GM18520 (cell line): Measurements from ENCODE around the gene SULT1A2.
"Not testable (repeated sequence)": the region's sequence is repeated elsewhere in the genome, so short reads cannot be mapped to it uniquely, and the experiment has no call there.

Experiments
- ATAC-seq: cut with Tn5 transposase; IDR thresholded peaks from one replicate; pipeline ENCODE4 v1.9.1; 2021; ENCODE audit not compliant: unreplicated experiment

Gene SULT1A2

DNA sequence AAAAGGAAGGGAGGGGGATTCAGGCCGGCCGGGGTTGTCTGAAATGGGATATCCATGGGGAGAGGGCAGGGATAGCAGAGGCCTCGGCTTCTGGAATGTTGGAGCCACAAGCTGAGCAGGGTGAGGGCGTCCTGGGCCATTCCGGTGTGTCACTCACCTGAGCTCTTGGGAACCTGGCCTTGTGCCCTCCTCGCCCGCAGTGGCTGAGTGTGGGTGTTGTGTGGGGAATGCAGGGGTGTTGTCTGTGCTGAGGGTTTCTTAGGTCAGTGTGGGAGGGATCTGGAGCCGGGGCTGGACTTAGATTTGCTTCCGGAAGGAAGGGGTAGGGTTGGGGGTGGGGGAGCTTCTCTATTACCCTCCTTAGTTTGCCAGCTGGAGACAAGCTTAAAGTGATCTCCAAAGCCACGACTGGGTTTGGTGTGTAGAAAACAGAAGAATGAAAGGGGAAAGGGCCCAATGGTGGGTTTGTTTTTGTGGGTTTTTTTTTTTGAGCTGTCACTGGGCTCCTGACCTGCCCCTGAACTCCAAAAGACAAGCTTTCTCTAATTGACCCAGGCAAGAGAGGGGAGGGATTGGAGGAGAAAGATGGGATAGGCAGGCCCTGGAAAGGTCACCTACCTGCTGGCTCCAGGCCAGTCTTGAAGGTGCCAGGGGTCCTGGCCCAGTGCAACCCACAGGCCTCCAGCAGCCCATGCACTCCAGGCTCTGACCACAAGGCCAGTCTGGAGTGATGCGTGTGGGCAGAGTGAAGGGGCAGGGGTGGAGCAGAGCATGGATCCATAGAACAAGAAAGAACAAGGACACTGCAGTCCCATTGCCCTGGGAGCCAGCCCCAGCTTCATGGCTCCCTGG is at the start of gene SULT1A2:
Gene SULT1A2, minus strand, starts transcription at position 211 of the 852 bp plus-strand sequence. CDS start 1,120 bp downstream, outside the sequence.
- no peak for ATAC-seq

DNA sequence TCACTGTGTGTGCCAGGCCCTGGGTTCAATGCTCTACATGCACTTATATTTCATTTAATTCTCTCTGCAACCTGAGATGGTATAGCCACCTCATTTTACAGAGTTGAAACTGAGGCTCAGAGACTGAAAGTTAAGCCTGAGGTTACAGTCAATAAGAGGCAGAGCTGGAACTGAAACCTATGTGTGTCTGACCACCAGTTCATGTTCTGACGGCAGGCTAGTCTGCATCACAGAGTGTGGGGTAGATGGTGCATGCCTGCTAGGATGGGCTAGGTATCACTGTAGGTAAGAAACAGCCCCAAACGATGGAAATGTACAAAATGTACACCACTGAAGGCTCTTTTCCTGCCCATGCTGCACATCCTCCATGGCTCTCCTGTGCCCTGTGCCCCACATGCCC is 43.1 kb upstream of the SULT1A2 start:
- not testable (repeated sequence) for ATAC-seq

DNA sequence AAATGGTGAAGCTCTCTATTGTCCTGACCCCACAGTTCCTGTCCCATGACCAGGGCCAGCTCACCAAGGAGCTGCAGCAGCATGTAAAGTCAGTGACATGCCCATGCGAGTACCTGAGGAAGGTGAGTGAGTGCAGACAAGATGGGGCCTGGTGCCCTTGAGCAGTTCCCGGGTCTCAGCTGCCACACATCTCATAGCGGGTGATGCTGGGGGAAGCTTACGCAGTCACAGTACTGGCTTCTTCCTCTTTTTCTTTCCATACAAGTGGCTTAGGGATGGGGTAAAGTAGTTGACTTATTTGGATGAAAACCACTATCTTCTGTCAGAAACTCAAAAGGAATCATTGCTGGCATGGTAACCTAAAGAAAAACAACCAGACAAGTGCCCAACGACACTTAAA is 41.5 kb upstream of the SULT1A2 start:
- not testable (repeated sequence) for ATAC-seq

DNA sequence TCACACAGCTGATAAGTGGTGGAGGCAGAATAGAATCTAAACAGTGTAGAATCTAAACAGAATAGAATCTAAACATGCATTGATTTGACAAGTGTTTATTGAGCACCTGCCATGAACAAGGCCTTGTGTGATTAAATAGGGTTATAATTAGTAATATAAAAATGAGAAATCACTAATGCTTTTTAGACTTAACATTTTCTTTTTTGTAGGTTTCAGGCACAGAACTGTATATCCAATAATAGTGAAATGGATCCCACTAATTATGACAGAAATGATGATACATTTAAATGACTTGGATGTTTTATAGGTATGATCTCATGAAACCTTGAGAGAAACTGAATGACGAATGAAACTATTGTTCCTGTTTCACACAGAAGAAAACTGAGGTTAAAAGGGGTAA is 40.9 kb upstream of the SULT1A2 start, which contains the start of gene NPIPB8:
Gene NPIPB8, plus strand, starts transcription at position 301 of the 400 bp plus-strand sequence. CDS start 296 bp downstream, outside the sequence.
- not testable (repeated sequence) for ATAC-seq

DNA sequence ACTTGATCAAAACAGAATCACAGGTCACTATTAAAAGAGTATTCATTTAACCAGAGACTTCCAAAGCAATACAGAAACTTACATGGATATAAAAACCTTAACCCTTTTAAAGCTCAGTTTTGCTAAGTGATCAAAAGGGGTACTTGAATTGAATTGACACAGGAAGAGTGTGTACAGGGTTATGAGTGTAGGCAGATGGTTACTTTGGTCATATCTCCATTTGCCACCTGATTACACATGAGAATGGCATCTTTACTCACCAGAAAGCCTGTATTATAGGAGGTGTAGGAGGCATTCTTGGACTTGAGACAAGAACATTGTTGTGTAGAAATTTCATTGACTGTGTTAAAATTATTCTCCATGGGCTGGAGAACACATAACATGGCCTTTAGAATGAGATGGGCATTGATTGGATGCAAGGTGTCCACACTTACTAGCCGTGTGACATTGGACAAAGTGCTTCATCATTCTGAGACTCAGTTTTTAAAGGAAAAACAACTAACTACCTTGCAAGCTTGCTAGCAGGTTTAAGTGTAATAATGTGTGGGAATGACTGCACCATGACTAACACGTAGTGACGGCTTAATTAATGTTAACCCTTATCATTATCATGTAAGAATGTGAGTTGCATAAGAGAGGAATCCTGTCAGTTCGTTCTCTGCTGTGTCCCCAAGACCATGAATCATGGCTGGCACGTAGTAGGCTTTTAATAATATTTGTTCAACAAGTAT is 39.4 kb upstream of the SULT1A2 start:
- not testable (repeated sequence) for ATAC-seq

GRCh38 chr16:28630905-28631304 is 34.1 kb upstream of the SULT1A2 start:
- not testable (repeated sequence) for ATAC-seq

DNA sequence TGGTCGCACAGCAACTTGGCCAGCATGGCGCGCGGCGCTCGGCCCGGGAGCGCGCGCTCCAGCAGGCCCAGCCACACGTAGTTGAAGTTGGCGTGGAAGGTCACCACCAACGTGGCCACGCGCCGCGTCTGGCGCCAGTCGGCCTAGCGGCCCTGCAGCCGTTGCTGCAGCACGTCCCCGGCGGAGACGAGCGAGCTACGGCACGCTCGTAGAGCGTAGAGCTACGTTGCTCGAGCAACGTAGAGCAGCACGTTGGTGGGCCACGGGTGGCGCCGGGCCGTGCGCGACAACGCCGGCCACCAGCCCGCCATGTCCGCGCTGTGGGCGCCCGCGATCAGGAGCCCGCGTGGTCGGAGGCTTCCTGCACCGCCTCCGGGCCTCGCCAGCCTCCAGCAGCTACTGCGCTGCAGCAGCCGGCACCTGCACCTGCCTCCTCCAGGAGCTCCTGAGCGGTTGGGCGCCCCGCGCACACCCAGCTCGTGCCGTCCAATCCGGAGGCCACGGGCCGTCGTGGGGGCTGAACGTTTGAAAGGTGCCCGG is 26.4 kb upstream of the SULT1A2 start:
- ATAC-seq: no peak

DNA sequence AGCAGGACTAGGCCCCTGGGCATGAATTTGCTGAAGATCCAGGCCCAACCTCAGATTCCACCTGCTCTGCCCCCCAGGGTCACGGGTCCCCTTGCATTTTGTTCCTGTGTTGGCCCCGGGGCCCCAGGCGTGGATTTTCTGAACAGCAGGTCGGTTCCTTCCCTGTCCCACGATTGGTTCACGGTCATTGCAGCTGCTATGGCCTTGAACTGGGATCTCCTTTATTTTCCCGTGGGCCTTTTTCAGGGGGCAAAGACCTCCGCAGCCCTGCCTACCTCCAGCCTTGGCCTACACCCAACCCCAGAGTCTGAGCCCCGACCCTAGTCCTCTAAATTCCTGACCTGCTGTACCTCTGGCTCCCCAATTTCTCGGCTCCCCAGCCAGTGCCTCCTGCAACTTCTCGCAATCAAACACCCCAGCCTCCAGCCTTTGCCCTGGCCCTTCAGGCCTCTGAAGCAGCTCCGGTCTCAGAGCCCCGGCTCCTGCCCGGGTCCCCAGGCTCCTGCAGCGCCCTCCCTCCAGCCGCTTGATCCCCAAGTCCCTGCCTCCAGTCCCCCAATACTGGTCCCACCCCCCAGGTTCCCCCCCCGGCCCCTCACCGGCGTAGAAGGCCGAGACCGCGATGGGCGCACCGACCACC is 25.8 kb upstream of the SULT1A2 start:
- not testable (repeated sequence) for ATAC-seq

DNA sequence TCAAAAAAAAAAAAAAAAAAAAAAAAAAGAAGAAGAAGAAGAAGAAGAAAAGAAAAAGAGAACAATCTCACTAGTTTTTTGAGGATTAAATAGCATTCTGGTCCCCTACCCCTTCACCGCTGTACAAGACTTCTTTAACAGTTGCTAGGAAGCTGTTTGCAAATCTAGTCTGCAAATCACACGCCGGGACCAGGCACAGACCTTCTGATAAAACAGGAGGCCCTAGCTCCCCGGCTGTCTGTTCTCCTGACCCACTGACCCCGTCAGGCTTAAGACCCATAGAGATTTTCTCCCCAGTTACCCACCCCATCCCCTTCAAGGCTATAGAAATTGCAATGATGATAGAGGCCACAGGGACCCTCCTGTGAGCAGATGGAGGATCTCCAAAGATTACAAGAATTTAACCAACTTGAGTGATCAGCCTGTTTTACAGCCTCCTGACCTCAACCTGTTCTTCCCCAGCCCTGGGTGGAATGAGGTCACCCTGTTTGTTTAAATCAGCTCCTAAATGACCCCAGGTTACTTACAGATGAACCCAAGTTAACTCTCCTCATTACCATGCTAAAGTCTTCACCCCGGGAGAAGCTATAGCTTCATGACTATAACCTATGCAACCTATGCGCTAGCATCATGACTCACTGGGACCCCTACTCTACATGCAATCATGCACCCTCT is 24.8 kb upstream of the SULT1A2 start:
- no peak for ATAC-seq

DNA sequence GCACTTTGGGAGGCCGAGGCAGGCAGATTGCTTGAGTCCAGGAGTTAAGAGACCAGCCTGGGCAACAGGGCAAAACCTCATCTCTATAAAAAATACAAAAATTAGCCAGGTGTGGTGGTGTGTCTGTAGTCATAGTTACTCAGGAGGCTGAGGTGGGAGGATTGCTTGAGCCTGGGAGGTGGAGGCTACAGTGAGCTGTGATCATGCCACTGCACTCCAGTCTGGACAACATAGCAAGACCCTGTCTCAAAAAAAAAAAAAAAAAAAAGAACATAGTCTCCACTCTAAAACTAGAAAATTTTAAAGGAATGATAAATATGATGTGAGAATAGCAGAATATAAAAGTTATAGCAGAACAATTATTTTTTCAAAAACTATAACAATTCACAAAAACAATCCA is 23.5 kb upstream of the SULT1A2 start:
- ATAC-seq: not testable (repeated sequence)

DNA sequence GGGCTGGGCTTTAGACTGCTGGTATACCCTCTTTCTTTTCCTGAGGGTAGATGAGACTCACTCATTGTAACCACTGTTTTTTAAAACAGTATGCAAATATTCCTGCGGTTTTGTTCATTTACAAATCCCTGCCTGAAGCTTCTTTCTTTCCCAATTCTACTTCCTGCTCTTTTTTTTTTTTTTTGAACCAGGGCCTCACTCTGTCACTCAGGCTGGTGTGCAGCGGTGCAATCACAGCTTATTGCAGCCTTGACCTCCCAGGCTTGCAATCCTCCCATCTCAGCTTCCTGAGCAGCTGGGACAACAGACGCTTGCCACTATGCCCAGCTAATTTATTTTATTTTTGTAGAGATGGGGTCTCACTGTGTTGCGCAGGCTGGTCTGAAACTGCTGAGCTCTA is 21.0 kb upstream of the SULT1A2 start:
- ATAC-seq: no peak

GRCh38 chr16:28616636-28617035 is 19.8 kb upstream of the SULT1A2 start:
- no peak for ATAC-seq

- ATAC-seq: not testable (repeated sequence)
These were observed 19.4 kb upstream of the SULT1A2 start for GRCh38 chr16:28616224-28616577.

DNA sequence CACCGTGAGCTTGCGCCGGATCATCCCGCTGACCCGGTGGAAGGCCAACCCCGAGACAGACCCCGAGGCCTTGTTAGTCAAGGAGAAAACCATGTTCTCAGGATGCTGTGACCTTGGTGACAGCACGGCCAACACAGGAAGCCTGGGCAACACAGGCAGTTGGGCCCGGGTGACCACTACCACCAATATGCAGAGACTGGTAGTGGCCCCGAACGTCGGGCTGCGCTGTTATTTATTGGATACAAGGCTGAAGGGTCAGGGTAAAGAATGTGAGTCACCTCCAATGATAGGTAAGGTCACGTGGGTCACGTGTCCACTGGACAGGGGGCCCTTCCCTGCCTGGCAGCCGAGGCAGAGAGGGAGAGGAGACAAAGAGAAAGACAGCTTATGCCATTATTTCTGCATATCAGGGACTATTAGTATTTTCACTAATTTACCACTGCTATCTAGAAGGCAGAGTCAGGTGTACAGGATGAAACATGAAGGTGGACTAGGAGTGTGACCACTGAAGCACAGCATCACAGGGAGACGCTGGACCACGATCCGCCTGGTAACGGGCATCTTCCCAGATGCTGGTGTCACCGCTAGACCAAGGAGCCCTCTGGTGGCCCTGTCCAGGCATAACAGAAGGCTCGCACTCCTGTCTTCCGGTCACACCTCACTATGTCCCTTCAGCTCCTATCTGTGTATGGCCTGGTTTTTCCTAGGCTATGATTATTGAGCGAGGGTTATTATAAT is 18.8 kb upstream of the SULT1A2 start:
- not testable (repeated sequence) for ATAC-seq

GRCh38 chr16:28614561-28614960 is 17.7 kb upstream of the SULT1A2 start:
- not testable (repeated sequence) for ATAC-seq

DNA sequence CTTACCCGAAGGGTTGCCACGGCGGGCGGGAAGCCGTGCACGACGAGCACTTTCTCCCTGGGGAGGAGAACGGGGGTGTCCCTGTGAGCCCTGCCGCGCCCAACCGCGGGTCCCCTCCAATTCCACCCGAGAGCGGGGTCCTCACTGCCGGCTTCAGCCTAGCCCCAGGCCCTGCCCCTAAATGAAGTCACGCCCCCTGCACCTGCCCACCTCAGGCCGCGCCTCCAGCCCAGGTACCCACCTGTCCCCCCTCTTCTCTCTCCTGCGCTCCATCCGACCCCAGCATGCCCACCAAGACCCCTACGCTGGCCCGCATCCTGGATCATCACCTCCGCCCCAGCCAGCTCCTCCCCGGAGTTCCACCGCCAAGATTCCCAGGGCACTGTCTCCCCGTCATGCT is 17.1 kb upstream of the SULT1A2 start:
- ATAC-seq: not testable (repeated sequence)

DNA sequence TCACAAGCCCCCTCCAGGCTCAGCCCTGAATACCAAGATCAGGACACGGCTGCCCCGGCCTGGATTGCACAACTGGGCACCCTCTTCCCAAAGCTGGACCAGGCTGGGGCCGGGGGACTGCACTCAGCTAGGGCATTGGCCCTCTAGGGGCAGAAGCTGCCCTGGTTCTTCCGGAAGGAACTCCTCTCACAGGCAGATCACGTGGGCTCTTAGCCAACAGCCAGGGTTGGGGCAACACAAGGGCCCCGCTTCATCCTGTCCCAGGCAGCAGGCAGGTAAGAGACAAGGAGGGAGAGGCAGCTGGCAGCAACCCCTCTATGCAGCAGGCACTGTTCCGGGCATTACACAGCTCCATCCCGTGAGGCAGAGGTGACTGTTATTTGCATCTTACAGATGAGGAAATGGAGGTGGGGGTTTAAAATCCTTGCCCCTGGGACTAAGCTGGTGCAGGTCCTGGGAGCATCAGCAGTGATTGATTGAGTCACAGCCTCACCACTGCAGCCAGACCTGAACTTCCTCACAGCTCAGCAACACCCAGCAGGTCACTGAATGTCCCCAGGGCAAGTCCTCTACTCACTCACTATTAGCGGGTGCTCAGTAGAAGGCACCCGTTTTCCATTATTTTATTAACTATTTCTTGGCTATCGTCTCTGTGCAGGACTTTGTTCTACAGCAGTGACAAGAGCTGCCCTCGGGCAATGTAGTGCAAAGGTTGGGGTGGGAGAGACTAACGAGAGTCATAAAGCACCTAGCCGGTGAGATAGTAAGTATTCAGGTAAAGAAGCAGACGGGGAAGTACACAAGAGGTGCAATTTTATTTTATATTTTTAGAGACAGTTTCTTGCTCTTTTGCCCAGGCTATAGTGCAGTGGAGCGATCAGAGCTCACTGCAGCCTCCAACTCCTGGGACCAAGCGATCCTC is 15.8 kb upstream of the SULT1A2 start:
- ATAC-seq: not testable (repeated sequence)

GRCh38 chr16:28610595-28611191 is 13.8 kb upstream of the SULT1A2 start:
- ATAC-seq: no peak
